GM21717 (cell line): ENCODE data around the gene UNC13A.

Source experiments
- ATAC-seq: cut with Tn5 transposase; IDR thresholded peaks from one replicate; pipeline ENCODE4 v1.9.1; 2021; ENCODE audit warnings: mild to moderate bottlenecking, moderate library complexity; ENCODE audit not compliant: unreplicated experiment

UNC13A gene

DNA sequence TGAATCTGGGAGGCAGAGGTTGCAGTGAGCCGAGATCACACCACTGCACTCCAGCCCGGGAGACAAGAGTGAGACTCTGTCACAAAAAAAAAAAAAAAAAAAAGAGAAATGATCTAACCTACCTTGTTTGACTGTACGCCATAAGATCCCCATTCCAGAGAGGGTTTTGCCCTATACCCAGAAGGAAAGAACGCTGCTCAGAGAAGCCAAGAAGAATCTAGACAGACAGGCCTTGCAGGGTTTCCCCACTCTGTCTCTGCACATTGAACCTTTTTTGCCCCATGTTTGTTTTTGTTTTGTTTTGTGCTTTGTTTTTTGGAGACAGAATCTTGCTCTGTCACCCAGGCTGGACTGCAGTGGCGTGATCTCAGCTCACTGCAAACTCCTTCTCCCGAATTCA, 23.7 kb upstream of the UNC13A start:
- no peak for ATAC-seq

- ATAC-seq, result no peak
These were observed 18.6 kb upstream of the UNC13A start for GRCh38 chr19:17706750-17707181.

DNA sequence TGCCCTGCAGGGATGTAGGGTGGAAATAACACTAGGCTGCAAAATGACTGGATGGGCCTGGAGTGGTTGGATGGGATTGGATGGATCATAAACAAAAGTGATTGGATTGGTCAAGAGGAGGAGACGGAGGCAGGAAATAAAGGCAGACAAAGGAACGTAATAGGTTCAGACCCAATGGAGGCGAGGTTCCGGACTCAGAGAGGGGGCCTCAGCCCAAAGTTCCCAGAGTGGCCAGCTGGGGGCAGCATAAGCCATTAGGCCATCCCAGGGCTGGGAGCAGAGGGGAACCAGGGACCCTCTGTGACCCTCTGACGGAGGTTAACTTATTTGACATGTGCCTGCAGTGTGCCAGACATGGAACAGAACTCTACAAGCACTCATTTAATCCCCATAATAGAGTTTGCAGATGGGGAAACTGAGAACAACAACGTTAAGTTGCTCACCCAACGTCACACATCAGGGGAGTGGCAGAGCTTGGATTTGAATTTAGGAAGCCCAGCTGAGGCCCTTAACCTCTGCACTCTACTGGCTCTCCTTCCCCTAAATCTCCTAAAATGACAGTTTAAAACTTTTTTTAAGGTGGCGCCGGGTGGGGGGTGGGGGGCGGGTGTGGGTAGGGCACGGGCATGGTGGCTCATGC, 15.8 kb upstream of the UNC13A start:
- no peak for ATAC-seq

GRCh38 chr19:17695198-17695597, 7.0 kb upstream of the UNC13A start:
- ATAC-seq, result no peak

GRCh38 chr19:17692566-17692965, 4.4 kb upstream of the UNC13A start:
- ATAC-seq, result no peak

DNA sequence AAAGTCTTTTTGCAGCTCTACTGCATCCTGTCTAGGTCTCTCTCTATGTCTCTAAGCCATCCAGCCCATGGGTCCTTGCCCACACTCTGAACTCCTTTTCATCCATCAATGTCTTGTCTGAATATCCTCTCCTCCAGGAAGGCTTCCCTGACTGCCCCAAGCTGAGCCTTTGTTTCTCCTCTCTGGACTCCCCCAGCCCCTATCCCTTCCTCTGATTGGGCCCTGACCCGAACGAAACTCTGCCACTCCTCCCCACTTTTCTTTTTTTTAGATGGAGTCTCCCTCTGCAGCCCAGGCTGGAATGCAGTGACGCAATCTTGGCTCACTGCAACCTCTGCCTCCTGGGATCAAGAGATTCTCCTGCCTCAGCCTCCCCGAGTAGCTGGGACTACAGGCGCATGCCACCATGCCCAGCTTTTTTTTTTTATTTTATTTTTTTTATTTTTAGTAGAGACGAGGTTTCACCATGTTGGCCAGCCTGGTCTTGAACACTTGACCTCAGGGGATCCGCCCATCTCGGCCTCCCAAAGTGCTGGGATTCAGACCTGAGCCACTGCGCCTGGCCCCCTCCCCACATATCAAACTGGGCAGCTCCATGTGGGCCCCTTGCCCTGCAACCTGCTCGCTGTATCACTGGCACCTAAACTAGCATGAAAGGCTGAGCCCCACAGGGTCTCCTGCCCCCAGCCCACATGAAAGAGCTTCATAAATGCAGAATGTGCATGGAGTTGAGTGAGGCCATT, 870 bp upstream of the UNC13A start:
- ATAC-seq, result no peak

DNA sequence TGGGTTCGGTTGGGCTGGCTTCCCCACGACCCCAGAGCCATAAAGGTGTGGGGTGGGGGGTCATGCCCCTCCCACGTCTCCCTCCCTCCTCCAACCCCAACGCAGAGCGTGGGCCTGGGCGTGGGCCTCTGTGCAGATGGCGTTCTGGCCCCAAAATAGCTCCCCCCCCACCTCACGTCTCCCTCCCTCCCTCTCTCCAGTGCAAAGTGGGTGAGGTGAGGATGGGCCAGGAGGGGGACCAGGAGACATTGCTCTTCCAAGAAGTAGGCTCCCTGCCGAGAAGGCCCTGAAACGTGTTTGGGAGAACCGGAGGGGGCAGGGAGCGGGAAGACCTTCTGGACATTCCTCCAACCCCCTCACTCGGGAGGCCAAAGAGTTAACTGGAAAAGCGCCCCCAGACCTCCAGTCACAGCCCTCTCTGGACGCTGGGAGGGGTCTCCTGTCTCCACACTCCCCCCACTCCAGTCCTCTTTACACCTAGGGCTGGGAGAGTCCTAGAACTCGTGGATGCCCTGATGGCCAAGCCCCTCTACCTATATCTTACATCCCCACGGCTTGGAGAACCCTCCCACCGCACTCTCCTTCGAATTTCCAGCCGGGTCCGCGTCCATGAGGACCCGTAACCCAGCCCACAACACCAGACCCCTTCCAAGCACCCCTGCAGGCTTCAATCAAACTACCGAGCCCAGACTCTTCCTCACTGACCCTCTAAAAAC, 855 bp downstream of the UNC13A start:
- no peak for ATAC-seq

GRCh38 chr19:17686592-17687024, 1.5 kb downstream of the UNC13A start:
- no peak for ATAC-seq

- ATAC-seq, result no peak
These were observed 2.1 kb downstream of the UNC13A start for GRCh38 chr19:17686023-17686521.

- no peak for ATAC-seq
These were observed 2.6 kb downstream of the UNC13A start for GRCh38 chr19:17685451-17686022.

DNA sequence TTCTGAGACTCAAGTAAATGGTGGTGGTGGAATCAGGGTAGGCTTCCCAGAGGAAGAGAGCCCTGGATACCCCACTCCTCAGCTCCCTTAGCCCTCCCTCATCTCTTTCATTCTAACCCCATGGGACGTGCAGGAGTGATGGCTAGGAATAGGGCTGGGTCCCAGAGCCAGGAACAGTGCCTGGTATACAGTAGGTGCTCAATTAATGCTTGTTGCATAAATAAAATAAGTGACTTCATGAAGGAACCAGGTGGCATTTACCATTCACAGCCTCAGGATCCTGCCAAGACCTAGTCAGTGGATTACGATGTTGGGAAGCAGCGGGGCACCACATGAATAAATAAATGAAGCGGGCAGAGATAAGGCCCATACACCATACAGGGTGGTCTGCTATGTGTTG, 3.9 kb downstream of the UNC13A start:
- no peak for ATAC-seq

DNA sequence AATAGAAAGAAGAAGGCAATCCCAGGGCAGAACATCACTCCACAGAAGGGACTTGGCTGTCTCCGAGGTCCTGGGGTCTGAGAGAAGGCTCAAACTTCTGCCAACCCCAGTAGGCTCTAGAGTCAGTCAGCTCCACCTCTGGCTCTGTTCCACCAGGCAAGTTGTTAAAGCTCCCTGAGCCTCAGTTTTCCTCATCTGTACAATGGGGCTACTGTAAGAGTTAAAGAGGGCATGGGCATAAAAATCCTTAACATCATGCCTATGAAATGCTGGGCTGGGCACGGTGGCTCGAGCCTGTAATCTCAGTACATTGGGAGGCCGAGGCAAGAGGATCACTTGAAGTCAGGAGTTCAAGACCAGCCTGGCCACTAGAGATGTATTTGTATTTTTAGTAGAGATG, 5.1 kb downstream of the UNC13A start:
- no peak for ATAC-seq

- no peak for ATAC-seq
These were observed 5.9 kb downstream of the UNC13A start for GRCh38 chr19:17682273-17682672.

DNA sequence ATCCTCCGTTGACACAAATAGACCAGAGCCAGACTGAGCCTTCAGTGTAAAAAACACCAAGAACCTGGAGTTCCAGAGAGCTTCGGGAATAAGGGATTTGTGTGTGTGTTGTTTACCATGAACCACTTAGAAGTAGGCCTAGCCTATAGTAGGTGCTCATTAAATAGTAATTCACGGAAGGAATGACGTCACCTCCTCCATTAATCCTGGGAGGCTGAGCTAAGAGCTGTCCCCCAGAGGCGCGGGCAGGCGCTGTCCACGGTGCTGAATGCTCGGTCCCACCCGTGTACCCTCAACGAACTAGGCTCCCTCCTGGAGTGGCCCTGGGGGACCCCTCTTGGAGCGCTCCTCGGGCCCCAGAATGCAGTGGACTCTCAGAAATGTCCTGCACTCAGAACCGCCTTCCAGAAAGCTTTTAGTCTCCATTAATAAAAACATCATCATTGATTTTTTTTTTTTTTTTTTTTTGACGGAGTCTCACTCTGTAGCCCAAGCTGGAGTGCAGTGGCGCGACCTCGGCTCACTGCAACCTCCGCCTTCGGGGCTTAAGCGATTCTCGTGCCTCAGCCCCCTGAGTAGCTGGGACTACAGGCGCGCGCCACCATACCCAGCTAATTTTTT, 6.5 kb downstream of the UNC13A start:
- no peak for ATAC-seq

DNA sequence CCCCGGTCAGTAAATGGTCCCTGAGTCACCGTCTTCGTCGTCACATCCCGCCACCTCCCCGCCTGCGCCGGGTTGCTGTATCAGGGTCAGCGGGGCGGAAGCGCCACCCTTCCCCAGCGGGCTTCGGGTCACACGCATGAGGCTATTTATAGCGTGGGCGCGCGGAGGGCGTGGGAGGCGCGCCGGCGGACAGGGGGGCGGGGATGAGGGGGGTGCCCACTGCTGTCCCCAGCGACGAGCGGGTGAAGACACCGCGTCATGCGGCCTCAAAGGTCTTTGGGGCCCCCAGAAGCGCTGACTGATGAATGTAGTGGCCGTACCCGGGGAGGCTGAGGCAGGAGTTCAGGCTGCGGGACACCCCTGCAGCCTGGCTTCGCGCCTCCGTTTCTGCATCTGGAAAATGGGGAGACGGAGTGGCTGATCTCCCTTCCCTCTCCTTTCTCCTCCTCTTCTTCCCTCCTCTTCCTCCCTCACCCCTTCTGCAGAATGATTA, 7.9 kb downstream of the UNC13A start:
- no peak for ATAC-seq

GRCh38 chr19:17679526-17680229, 8.5 kb downstream of the UNC13A start:
- ATAC-seq, result no peak

DNA sequence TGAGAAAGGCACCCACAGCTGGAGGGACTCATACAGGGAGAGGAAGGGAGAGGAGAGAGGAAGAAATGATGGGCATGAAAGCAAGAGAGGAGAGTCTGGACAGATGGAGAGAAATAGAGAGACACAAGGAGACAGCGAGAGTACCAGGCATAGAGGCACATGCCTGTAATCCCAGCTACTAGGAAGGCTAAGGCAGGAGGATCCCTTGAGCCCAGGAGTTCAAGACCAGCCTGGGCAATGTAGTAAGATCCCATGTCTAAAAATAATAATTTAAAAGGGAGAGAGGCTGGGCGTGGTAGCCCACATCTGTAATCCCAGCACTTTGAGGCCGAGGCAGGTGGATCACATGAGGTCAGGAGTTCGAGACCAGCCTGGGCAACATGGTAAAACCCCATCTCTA, 9.3 kb downstream of the UNC13A start:
- no peak for ATAC-seq

DNA sequence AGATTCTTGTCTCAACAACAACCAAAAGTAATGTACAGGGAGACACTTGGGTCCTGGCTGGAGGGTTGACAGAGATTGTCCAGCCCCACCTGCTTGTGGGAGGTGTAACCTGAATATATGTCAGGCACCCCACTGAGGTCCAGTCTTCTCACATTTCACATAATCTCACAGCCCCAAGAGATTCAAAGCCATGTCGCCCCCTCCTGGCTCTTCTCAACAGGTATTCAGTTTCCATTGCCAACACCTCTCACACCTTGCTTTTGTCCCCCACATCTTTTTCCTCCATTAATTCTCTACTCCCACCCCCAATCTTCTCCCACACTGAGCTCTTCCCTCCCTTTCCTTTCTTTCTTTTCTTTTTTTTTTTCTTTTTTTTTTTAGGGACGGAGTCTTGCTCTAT, 11.2 kb downstream of the UNC13A start:
- ATAC-seq, result no peak

DNA sequence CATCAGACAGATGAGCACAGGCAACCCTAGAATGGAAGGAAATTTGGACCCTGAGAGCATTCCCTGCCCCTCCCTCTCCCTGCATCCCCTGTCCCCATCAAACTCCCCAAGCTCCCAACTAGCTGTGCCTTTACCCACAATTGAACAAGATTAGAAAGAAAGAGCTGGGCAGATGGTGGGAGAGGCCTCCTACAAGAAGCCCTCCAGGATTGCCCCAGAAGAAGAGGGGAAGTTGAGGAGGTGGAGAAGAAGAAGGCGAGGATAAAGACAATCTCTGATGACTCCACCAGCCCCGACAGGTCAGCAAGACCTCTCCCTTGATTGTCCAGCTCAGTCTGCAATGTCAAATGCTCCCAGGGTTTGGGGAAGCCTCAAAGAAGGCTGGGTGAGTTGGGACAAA, 11.9 kb downstream of the UNC13A start:
- no peak for ATAC-seq
